GM12875 (cell line): ENCODE results near the gene DYNC1H1.
"Not testable (repeated sequence)": the region's sequence is repeated elsewhere in the genome, so short reads cannot be mapped to it uniquely, and the experiment has no call there.

Experiments used
- H3K4me3 ChIP-seq: one replicate; pipeline ENCODE4 v1.5.1; 2011; ENCODE audit warnings: low read depth, low read length, control low read depth
- CTCF ChIP-seq: IDR thresholded peaks from 2 replicates; pipeline ENCODE4 v1.5.1; 2011; ENCODE audit warnings: low read depth, mild to moderate bottlenecking, control low read depth, inconsistent platforms, low read length, moderate library complexity, borderline replicate concordance; ENCODE audit not compliant: insufficient read depth

DYNC1H1 gene

DNA sequence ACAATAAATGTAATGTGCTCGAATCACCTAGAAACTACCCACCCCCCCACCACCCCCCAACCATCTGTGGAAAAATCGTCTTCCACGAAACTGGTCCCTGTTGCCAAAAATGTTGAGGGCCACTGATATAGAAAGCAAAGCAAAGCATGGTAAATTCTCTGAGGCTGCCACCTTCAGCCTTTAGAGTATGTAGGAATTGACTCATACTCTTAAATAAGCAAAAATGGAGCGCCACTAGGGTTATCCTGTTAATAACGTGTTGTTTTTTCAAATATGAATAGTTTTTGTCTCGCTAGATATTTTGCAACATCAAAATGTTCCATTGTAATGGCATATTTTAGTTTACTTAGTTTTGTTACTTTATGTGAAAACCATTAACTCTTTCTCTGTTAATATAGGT is 18.2 kb downstream of the DYNC1H1 start:
- H3K4me3 ChIP-seq: no peak overlapping the region
- TF ChIP-seq CTCF: no peak

DNA sequence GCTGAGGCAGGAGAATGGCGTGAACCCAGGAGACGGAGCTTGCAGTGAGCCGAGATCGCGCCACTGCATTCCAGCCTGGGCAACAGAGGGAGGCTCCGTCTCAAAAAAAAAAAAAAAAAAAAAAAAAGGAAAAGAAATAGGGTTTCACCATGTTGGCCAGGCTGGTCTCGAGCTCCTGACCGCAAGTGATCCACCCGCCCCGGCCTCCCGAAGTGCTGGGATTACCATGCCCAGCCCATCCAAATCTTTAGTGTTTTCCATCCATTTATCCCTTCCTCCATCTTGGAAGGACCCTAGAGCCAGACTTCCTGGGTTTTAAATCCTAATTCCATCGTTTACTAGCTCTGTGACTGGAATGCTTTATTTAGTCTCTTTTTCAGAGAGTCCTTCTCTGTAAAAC is 20.5 kb downstream of the DYNC1H1 start:
- H3K4me3 ChIP-seq: not testable (repeated sequence)

- no peak overlapping the region for H3K4me3 ChIP-seq
- TF ChIP-seq CTCF: no peak
These were observed 21.6 kb downstream of the DYNC1H1 start for GRCh38 chr14:101985957-101986356.

DNA sequence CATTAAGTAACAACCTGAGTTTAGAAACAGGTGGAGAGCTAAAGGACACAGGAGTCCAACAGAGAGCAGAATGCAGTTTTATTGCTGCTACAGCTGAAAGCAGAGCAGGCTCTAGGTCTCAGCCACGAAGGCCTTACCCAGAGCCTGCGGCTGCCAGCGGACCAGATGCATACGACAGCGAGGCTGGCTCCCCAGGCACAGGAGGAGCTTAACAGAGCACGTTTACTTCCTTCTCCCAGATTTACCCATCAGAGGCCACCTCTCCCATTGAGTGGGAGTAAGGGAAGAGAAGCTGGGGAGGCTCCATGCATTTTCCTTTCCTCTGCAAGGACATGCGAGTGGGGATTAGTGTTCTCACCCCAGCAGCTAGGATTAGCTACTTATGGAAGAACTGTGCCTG is 22.6 kb downstream of the DYNC1H1 start:
- H3K4me3 ChIP-seq: no peak overlapping the region
- TF ChIP-seq CTCF: no peak

- no peak for TF ChIP-seq CTCF
- H3K4me3 ChIP-seq: no peak overlapping the region
These were observed 24.0 kb downstream of the DYNC1H1 start for GRCh38 chr14:101988377-101988776.

DNA sequence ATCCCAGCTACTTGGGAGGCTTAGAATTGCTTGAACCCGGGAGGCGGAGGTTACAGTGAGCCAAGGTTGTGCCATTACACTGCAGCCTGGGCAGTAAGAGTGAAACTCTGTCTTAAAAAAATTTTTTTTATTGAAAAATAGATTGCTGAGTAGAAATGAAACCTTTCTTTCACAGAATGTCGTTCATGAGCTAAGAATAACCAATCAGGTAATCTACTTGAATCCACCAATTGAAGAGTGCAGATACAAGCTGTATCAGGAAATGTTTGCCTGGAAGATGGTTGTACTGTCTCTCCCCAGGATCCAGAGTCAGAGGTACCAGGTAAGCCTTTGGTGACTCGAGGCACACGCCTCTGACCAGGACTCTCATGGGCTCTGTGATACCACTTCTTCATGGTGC is 27.0 kb downstream of the DYNC1H1 start:
- no peak for TF ChIP-seq CTCF
- H3K4me3 ChIP-seq: no peak overlapping the region

- TF ChIP-seq CTCF: no peak
- H3K4me3 ChIP-seq: no peak overlapping the region
These were observed 28.3 kb downstream of the DYNC1H1 start for GRCh38 chr14:101992708-101993107.
